HG02678 (cell line): ENCODE measurements around the gene PLCL1.

Experiments
- ATAC-seq: cut with Tn5 transposase; IDR thresholded peaks from one replicate; pipeline ENCODE4 v1.9.1; 2021; ENCODE audit warnings: mild to moderate bottlenecking, moderate library complexity; ENCODE audit not compliant: unreplicated experiment

The PLCL1 gene

GRCh38 chr2:197884252-197884651, 79.9 kb downstream of the PLCL1 start:
- ATAC-seq: no peak

GRCh38 chr2:197885126-197885525, 80.7 kb downstream of the PLCL1 start:
- no peak for ATAC-seq

DNA sequence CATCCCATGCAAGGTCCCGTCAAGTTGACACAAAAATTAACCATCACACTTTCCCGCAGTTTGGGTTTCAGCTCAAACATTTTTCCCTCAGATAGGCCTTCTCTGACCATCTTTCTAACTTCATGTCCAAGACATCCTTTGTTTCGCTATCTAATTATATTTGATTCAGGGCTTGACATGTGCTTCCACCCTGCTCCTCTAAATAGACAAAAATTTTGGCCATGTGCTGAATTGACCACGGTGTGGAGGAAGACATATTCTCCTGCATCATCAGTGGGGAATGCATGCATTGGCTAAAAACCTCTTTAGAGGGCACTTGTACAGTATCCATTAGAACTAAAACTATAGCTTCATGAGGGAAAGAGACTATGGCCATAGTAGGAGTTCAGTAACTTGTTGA, 81.2 kb downstream of the PLCL1 start:
- ATAC-seq: no peak

GRCh38 chr2:197888321-197888720, 83.9 kb downstream of the PLCL1 start:
- ATAC-seq: no peak

DNA sequence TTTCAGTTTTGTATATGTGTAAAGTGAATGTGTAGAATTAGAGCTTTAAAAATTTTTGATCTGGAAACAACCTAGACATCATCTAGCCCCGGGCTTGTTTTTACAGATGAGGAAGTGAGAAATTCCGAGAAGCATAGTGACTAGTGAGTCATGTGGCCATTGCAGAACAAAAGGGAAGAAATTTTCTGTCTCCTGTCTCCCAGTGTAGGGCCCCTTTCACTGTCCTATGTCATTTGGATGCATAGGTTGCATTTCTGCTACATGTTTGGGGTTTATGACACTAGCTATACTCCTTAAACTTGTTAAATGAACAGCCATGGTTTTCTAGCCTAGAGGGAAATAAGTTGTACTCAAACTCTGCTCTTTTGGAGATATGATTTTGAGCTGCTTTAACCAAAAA, 84.6 kb downstream of the PLCL1 start:
- ATAC-seq: peak; percentile 99

- no peak for ATAC-seq
Measured at GRCh38 chr2:197890168-197890567, 85.8 kb downstream of the PLCL1 start.

GRCh38 chr2:197891897-197892442, 87.6 kb downstream of the PLCL1 start:
- no peak for ATAC-seq

GRCh38 chr2:197893403-197894177, 89.2 kb downstream of the PLCL1 start:
- ATAC-seq: no peak

DNA sequence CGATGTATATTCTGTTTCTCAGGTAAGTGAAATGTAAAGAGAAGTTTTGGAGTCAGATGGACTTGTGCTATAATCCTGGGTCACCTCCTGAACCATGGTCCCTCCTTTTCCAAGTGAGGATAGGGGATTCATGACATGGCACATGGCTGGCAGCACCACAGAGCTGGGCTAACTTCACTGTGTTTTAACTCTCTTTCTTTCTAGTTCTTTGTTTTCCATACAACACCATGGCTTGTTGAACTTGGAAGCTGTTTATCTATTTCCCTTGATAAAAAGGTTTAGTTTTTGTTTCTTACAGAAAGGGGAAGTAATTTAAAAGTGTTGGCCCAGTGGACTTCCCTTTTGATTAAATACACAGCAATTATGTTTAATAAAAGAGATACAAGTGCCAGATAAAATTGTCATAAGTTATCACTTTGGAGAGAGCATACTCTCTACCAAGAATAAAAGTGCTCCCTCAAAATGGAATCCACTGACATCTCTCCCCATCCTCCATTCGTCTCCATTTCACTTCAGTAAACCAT, 90.4 kb downstream of the PLCL1 start:
- no peak for ATAC-seq

DNA sequence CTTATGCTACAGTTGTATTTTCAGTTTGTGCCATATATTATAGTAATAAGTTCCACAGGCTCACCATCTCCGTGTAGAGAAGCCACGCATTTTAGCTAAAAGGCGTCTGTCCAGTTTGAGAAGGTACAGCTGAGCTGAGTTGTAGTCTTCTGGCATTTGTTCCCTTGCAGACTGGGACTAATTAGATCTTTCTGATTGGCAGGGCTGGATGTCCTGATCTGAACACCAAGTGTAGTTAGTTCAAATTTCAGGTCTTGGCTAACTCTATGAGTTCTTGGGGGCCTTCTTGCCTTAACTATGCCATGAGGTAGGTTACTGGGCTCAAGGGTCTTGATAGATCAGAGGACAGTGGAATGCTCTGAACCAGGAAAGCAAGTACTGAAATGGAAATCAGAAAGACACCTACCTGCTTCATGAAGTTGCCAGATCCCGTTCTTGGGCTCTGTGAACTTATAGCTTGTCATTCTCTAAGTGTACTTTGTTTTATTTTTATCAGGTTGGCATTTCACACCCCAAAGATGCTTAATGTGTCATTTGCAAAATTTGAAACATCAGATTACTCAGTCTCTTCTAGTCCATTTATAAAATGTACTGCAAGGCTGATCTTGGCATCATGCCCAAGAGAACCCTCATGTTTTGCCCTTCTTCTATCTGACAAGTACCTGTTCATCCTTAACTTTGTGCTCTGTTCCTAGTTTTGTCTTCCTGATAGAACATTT, 93.7 kb downstream of the PLCL1 start:
- ATAC-seq: no peak

GRCh38 chr2:197904446-197904845, 100.1 kb downstream of the PLCL1 start:
- no peak for ATAC-seq

DNA sequence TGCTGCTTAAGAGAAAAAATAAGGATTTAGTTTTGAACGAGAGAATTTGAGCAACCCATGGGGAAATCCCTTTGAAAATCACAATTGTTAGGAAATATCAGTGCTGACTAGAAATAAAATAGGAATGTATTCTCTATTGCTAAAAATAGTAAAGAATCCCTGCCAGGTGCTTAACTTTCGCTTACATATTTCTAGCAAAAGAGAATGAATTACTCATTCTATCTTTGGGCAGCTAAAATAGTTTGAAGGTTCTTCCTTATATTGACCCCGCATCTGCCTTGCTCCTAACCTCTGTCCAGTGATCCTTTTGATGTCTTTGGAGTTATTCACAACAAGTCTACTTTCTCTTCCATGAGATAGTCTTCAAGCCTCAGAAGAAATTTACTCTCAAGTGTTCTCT, 103.8 kb downstream of the PLCL1 start:
- no peak for ATAC-seq

- no peak for ATAC-seq
Measured at GRCh38 chr2:197908990-197909776, 104.8 kb downstream of the PLCL1 start.

GRCh38 chr2:197911667-197912066, 107.3 kb downstream of the PLCL1 start:
- no peak for ATAC-seq

GRCh38 chr2:197913084-197913483, 108.7 kb downstream of the PLCL1 start:
- ATAC-seq: no peak

GRCh38 chr2:197914778-197915177, 110.4 kb downstream of the PLCL1 start:
- ATAC-seq: no peak

GRCh38 chr2:197915548-197916265, 111.3 kb downstream of the PLCL1 start:
- no peak for ATAC-seq

- ATAC-seq: no peak
Measured at GRCh38 chr2:197919487-197919886, 115.1 kb downstream of the PLCL1 start.

GRCh38 chr2:197920088-197920487, 115.7 kb downstream of the PLCL1 start:
- no peak for ATAC-seq

DNA sequence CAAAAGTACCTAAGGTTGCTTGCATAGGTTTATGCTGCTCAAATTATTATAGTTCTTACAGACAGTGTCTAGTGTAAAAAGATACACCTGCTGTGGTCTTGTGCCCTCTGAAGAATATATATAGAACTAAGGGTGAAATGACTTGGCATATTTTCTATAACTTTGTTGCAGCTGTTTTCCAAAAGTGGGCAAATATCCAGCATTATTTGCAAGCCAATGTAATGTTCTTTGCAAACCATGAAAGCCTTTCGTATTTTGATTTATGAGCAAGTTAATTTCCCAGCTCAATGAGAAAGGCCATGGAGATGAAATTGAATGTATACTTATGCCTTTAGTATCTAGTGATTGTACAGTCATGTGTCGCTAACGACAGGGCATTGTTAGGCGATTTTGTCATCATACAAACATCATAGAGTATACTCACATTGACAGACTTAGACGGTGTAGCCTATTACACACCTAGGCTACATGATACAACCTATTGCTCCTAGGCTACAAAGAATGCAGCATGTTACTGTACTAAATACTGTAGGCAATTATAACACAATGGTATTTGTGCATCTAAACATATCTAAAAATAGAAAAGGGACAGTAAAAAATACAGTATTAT, 116.3 kb downstream of the PLCL1 start:
- ATAC-seq: no peak
